Measurements from ENCODE around the gene GBA3. TPM values are rescaled to one million over a fixed set of nuclear protein-coding genes. Genes with fewer than 3 reads are reported as not detected.

GBA3 gene
- total RNA-seq, 1 donor from 2014 or later, result 0.63 TPM

GRCh38 chr4:22688236-22688635 is 4.5 kb upstream of the GBA3 start:
- TF ChIP-seq, protein P1, sequence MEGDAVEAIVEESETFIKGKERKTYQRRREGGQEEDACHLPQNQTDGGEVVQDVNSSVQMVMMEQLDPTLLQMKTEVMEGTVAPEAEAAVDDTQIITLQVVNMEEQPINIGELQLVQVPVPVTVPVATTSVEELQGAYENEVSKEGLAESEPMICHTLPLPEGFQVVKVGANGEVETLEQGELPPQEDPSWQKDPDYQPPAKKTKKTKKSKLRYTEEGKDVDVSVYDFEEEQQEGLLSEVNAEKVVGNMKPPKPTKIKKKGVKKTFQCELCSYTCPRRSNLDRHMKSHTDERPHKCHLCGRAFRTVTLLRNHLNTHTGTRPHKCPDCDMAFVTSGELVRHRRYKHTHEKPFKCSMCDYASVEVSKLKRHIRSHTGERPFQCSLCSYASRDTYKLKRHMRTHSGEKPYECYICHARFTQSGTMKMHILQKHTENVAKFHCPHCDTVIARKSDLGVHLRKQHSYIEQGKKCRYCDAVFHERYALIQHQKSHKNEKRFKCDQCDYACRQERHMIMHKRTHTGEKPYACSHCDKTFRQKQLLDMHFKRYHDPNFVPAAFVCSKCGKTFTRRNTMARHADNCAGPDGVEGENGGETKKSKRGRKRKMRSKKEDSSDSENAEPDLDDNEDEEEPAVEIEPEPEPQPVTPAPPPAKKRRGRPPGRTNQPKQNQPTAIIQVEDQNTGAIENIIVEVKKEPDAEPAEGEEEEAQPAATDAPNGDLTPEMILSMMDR (conservative IDR thresholded peaks at IDR 0.05; ENCODE audit: low read depth, low read length), result no peak
- DNase-seq (ENCODE audit: low read depth), result no peak
- H3K4me3 ChIP-seq (ENCODE audit: low read depth, low read length), result no peak overlapping the region

- TF ChIP-seq, protein P1 (conservative IDR thresholded peaks at IDR 0.05; ENCODE audit: low read depth, low read length), result no peak
- no peak for DNase-seq (ENCODE audit: low read depth)
- no peak overlapping the region for H3K4me3 ChIP-seq (ENCODE audit: low read depth, low read length)
Measured at GRCh38 chr4:22689428-22689827, 3.3 kb upstream of the GBA3 start.

DNA sequence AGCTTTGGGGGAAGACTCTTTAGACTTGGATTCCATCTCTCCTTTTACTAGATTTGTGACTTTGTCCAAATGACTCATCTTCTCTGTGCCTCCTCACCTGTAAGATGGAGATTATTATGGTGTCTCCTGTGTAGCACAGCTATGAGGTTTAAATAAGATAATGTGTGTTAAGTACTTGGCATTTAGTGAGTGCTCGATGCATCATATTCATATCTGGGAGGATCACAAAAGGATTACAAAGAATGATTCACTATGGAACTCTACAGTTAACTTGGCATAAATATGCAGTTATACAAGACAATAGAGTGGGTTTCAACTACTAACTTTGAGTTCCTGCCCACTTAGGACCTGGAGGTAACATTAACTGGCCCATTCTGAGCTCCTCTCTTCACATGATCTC is 2.3 kb downstream of the GBA3 start:
- TF ChIP-seq, protein P1 (conservative IDR thresholded peaks at IDR 0.05; ENCODE audit: low read depth, low read length), result no peak
- H3K4me3 ChIP-seq (ENCODE audit: low read depth, low read length), result no peak overlapping the region
- no peak for DNase-seq (ENCODE audit: low read depth)

GRCh38 chr4:22695917-22696316 is 3.2 kb downstream of the GBA3 start:
- H3K4me3 ChIP-seq (ENCODE audit: low read depth, low read length), result no peak overlapping the region
- peak; percentile 66 for DNase-seq (ENCODE audit: low read depth)
- TF ChIP-seq, protein P1 (conservative IDR thresholded peaks at IDR 0.05; ENCODE audit: low read depth, low read length), result no peak

DNA sequence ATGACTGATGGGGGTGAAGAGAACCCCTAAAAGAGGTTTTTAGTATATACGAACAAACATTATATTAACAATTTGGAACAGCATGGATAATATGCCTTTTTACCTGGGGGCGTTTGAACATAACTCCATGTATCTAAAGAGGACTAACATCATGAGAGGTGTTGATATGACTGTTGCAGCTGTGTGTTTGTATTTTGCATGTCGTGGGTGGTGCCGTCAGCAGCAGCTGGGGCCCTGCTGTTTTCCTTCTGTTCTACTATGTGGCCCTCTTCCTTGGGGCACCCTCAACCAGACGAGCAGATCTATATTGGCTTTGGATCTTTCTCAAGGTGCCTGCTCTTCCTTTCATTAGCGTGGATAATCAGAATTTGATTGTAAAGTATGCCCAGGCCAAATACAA is 11.2 kb downstream of the GBA3 start:
- no peak for DNase-seq (ENCODE audit: low read depth)
- H3K4me3 ChIP-seq (ENCODE audit: low read depth, low read length), result no peak overlapping the region
- TF ChIP-seq, protein P1 (conservative IDR thresholded peaks at IDR 0.05; ENCODE audit: low read depth, low read length), result no peak

- no peak for DNase-seq (ENCODE audit: low read depth)
- TF ChIP-seq, protein P1 (conservative IDR thresholded peaks at IDR 0.05; ENCODE audit: low read depth, low read length), result no peak
Measured at GRCh38 chr4:22707390-22707789, 14.7 kb downstream of the GBA3 start.

GRCh38 chr4:22708961-22709360 is 16.2 kb downstream of the GBA3 start:
- TF ChIP-seq, protein P1 (conservative IDR thresholded peaks at IDR 0.05; ENCODE audit: low read depth, low read length), result no peak
- no peak overlapping the region for H3K4me3 ChIP-seq (ENCODE audit: low read depth, low read length)
- DNase-seq (ENCODE audit: low read depth), result no peak

More at GRCh38 chr4:22707390-22707789, 14.7 kb downstream of the GBA3 start:
- H3K4me3 ChIP-seq (ENCODE audit: low read depth, low read length), result no peak overlapping the region

Measured in epithelial cell of proximal tubule (primary cell).